HG03558 (cell line): ENCODE results near the gene RAB40A.

Source experiments
- ATAC-seq: cut with Tn5 transposase; IDR thresholded peaks from one replicate; pipeline ENCODE4 v1.9.1; 2021; ENCODE audit warnings: moderate number of reproducible peaks; ENCODE audit not compliant: unreplicated experiment; ENCODE audit errors: extremely low read depth

RAB40A gene, protein sequence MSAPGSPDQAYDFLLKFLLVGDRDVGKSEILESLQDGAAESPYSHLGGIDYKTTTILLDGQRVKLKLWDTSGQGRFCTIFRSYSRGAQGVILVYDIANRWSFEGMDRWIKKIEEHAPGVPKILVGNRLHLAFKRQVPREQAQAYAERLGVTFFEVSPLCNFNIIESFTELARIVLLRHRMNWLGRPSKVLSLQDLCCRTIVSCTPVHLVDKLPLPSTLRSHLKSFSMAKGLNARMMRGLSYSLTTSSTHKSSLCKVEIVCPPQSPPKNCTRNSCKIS

DNA sequence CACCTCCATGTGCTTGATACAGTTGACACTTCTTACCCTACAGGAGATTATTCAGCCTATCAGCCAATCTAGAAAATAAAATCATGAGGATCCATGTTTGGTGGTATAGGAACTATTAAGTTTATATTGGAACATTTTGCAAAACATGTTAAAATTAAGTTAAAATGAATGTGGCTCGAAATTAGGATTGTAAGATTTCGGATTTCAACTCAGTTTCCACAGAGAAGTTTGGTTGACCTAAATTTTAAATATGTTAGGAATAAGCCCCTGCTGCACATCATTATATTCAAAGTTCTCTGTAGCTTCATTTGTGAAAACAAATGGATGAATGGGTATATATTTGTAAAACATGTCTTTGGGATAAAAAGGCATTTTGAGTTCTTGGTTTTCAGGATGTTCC lies at the start of gene RAB40A:
RAB40A (minus strand) TSS at position 101 of the 400 bp plus-strand sequence. CDS start 18,733 bp downstream, outside the sequence.
- no peak for ATAC-seq

DNA sequence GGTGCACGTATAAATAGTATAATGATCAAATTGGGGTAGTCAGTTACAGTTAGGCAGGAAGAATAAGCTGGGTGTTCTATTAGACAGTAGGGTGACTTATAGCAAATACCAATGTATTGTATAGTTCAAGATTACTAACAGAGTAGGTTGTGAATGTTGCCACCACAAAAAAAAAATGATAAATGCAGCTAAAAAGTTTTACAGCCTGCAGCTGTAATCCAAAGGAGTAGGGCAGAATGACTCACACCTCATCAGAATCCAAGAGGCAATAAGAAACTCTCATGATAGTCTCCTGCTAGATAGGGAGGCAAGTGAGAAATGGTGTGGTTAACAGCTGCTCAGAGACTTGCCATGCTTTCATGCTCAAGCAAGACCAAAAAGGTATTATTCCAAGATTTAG lies 46.5 kb upstream of the RAB40A start:
- no peak for ATAC-seq

DNA sequence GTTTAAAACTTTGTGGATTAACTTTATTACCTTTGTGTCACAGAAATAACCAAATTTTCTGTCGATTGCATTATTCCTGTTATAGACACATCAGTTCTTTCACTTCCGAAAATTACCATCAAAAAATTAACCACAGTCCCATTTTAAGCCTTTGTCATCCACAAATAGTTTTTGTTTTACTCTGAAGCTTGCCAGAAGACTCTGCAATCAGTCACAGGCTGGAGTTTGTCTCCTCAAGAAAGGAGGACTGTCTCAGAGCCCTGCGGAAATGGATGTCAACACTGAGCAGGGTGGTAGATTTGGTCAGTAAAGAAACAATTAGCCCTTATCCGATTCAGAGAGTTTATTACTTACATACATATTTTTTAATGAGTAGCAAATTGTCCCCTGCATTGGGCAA lies 45.9 kb upstream of the RAB40A start:
- no peak for ATAC-seq

DNA sequence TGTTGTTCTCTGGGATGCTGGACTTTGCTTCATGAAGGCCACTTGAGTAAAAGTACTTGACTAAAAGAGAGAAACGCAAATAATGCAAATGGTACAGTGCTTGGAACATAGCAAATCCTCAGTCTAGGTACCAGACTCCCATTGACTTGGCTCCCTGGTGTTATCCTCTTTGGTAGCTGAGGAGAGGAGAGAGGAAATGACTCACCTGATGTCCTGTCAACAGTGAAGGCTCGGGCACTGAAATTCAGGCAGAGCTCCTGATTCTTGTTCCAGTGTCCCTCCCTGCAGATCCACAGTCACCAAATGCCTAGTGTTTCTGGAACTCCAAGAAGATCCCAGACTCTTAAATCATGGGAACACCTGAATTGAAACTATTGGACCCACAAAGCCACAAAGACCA lies 43.5 kb upstream of the RAB40A start:
- no peak for ATAC-seq

DNA sequence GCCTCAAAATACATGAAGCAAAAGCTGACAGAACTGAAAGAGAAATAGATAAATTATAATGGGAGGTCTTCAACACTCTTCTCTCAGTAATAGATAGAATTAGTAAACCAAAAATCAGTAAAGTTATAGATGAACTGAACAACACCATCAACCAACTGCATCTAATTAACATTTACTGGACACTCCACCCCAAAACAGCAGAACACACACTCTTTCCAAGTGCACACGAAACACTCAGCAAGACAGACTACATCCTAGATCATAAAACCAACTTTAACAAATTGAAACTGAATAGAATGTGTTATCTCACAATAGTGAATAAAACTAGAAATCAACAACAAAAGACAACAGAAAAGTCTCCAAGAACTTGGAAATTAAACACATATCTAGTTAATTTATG lies 41.0 kb upstream of the RAB40A start:
- no peak for ATAC-seq

DNA sequence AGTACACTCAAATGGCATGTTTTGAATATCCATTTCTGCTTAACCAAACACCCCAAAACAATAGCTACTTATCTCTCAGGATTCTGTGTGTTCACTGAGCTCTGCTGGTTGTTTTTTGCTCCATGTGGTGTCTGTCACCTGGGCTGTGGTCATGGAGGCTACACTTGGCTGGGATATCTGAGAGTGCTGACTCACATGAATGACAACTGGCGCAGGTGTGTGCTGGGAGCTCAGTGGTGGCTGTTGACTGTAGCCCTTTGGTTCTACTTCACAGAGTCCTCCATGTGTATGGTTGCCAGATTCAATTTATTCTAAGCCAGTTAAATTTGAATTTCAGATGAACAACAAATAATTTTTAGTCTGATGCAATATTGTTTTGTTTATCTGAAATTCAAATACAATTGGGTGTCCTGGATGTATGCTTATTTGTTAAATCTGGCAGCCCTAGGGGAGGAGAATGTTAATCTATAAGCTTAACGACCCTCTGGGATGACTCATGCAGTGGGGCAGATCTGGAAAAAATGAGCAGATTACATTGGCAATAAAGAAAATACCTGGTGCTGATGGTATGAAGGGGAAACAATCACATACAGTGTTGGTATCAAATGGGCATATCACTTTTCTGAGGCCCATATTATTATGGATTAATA lies 37.8 kb upstream of the RAB40A start:
- no peak for ATAC-seq

DNA sequence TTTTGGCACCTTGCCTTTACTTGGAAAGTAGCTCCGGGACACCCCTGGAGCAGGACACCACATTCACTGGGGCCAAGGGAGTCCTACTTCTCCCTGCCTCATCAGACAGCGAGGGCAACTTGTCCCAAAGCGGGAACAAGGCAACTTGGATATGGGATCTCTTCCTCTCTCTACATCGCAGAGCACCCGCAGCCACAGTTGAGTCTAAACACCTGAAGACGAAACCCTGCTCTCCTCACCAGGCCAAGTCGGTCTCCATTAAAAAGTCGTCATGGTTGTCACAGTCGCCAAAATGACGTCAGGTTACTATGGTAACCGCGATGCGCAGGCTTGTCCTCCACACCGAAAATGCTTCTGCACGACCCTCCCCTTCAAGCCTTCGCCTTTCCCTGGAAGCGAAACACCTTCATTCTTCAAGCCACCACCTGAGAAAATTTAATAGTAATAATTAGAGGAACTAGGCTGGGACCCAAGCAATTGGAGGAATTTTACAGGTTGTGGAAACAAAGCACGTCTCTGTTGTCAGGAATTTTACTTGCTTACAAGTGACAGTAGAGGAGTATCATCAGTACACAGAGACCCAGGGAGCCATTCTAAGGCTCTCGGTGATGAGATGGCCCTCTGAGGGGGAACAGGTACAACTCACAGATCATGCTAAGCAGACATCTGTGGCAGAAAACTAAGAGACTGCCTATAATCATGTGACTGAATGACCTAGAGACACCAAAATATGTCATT lies 35.6 kb upstream of the RAB40A start:
- ATAC-seq, result peak; percentile 94

DNA sequence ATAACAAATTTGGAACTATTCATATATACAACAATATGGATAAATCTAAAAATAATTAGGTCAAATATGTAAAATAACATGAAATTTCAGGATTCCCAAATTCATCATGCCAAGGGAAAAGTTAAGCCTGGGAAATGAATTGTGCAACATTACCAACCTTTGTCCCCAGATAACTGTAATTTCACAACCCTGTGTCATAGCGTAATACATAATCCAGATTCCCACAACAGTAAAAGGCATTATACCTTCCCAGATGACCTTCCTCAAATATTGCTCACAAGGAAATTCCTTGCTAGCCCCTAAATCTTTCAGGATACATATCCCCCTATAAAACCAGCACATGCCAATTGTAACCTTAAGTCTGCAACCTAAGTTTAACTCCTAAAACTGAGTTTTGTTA lies 32.9 kb upstream of the RAB40A start:
- ATAC-seq, result no peak

DNA sequence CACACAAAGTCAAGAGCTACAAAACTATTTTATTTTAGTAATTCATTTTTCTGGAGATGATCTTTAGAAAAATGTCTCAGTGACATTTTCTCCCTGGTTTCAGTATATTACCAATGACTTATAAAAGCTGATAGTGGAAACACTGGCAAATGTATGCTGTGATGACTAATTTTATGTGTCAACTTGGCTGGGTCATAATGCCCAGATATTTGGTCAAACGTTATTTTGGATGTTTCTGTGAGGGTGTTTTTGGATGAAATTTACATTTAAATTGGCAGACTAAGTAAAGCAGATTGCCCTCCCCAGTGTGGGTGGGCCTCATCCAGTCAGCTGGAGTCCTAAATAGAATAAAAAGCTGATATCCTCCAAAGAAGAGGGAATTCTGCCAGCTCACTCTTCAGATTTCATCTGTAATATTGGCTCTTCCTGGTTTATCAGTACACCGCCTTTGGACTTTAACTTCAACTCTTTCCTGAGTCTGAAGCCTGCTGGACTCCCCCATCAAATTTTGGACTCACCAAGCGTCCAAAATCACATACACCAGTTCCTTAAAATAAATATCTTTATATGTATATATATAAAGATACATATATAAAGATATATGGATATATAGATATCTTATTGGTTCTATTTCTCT lies 31.2 kb upstream of the RAB40A start:
- no peak for ATAC-seq

DNA sequence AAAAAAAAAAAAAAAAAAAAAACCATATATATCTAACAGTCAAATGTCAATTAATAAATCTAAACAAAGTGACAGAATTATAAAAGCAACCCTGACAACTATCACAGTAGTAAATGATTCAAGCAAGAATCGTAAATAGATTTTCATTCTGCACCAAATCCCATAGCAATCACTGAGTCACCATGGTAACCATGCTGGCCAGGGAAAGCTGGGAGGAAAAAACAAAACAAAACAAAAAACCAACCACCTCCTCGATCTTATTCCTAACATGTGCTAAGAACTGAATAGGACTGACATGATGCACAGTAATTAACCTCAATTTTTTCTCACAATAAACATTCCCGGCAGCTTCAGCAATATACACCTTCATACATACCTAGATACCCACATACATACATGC lies 30.6 kb upstream of the RAB40A start:
- ATAC-seq, result no peak

DNA sequence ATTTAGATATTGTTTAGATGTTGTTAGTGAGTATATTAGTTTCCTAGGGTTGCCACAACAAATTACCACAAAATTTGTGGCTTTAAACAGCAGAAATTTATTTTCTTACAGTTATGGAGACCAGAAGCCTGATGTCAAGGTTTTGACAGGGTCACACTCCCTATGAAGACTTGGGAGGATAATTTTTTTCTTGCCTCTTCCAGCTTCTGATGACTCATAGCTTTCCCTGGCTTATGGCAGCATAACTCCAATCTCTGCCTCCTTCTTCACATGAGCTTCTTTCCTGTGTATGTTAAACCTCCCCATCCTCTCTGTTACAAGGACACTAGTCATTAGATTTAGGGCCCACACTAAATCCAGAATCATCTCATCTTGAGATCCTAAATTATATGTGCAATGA lies 20.9 kb upstream of the RAB40A start:
- ATAC-seq, result no peak

DNA sequence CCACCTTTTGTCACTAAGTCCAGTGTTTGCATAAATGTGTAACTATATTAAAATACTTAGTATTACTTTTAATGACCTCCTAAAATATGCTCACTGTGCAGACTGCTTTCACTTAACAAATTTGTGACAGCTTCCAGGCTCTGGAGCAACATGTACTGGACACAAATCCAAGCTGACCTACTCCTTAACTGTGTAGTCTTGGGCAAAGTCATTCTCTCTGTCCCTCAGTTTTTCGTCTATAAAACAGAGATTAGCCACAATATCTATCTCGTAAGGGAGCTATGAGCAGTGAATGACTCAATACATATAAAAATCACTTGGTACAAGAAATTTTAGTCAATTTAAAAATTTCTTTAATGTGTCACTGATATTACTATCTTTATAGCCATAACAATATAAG lies 20.4 kb upstream of the RAB40A start:
- ATAC-seq, result no peak

DNA sequence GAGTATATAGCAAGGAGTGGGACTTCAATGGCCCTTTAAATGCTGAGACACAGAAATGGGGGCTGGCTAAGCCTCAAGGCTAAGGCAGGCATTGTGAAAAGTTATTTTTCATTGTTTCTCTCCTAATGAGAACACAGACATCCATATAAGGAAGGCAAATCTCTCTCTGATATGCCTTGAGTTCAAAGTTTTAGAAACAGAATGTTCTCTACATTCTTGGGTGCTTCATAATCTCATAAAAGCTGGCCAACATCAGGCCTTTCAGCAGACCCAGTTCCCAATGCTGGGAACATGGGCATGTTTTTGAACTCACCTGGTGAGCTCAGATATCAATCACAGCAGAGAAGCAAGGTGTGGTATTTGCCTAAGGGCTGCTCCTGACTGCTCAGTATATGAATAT lies 19.4 kb upstream of the RAB40A start:
- ATAC-seq, result no peak

DNA sequence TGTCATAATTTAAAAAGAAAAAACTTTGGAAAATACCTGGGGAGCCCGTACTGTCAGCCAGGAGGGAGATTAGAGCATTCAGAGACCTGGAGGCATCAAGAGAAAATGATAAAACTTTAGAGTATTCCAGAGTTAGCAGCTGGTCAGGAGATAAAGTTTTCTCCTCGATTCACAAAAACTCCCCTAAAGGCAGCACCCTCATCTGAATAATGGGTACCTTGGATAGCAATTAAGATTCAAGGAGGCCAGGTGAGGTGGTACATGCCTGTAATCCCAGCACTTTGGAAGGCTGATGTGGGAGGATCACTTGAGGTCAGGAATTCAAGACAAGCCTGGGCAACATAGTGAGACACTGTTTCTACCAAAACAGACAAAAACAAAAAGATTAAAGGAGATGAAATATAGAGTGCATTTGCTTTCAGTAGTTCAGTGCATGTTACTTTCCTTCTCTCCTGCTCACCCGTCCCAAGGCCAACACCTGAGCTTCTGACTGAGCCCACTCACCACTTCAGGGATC lies 18.6 kb upstream of the RAB40A start:
- ATAC-seq, result no peak

DNA sequence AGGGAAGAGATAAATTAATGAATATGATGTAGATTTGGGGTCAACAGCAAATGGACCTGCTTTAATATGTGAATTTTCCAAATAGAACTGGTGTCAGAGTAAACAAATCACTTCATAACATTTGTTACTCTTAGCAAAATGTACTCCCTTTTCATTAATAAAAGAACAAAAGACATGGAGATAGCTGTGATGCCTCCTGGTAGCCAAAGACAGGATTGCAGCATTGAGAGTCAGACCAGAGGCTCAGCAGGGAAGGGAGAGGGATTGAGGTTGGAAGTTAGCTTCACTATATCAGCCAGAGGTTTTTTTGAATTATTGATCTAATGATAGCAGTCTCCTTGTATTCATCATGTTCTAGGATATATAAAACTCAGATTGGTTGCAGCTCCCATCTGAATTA lies 17.4 kb upstream of the RAB40A start:
- ATAC-seq, result no peak

DNA sequence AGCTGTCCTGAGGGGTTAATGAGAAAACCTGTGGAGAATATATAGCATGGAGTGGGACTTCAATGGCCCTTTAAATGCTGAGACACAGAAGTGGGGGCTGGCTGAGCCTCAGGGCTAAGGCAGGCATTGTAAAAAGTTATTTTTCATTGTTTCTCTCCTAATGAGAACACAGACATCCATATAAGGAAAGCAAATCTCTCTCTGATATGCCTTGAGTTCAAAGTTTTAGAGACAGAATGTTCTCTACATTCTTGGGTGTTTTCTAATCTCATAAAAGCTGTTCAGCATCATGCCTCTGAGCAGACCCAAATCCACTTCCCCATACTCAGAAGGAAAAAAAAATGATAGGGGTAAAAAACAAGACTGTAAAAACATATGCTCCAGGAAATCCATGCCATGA lies 16.8 kb upstream of the RAB40A start:
- ATAC-seq, result no peak

DNA sequence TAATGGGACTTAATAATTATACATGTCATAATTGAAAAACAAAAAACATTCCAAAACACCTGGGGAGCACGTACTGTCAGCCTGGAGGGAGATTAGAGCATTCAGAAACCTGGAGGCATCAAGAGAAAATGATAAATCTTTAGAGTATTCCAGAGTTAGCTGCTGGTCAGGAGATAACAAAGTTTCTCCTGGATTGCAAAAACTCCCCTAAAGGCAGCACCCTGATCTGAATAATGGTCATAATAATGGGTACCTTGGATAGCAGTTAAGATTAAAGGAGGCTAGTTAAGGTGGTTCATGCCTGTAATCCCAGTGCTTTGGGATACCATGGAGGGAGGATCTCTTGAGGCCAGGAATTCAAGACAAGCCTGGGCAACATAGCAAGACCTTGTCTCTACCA lies 15.9 kb upstream of the RAB40A start:
- ATAC-seq, result no peak

DNA sequence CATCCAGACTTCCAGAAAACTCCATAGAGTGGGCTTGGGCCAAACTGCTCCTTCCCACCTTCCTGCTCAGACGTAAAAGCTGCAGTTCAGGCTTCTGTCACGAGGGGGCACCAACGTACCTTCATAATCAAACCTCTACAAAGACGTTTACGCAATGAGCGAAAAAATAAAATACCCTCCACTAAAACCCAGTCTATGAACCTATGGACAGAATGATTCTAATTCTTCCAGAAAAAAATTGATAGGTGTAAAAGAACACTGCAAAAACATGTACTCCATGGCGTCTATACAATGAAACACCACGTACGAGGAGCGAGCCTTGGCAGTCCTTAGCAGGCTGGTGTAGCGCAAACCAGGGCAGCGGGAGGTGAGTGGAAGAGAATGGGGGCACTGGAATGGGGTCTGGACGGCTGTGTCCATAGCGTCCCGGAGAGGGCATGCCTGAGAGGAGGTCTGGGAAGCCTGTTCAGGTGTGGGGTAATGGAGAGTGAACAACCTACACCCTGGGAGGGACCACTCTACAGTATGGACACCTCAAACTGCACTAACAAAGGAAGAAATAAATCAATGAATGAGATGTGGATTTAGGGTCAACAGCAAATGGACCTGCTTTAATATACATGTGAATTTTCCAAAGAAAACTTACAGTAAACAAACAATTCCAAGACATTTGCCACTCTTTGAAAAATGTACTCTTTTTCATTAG lies 14.4 kb upstream of the RAB40A start:
- ATAC-seq, result no peak

DNA sequence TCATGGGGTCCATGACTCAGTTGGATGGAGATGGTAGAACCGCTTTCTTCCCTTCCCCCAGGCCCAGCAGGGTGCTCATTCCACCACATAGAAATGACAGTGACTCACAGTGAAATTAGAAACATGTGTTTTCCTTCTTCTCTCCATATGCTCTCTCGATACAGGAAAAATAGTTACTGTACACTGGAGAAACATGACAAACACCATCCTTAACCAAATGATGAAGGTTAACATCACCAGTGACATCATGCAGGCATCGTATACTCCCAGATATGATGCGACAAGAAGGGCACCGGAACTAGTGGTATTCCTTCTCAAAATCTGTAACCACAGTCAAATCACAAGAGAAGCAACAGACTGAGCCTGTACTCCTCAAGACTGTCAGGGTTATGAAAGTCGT lies 11.7 kb upstream of the RAB40A start:
- no peak for ATAC-seq

DNA sequence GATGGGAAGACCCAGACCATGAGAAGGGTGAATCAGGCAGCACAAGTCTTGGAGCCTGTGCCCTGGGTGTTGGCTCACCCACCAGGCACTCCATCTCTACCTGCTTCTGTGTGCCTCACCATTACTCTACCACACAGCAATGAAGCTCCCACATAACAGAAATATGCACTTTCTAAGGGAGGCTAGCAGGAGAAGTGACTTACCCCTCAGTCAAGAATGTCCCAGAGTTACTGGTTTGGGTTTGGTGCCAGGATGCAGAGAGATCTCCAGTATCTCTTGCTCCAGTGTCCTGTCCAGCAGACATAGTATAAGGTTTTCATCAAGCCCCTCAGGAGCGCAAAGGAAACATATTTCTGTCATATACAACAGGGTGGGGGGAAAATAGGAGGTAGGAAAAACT lies 11.3 kb upstream of the RAB40A start:
- ATAC-seq, result no peak
